Tibial artery (tissue), 4 donors: ENCODE data around the gene FBXO47.
"Not testable (repeated sequence)": the region's sequence is repeated elsewhere in the genome, so short reads cannot be mapped to it uniquely, and the experiment has no call there.

Experiments used
- DNase-seq, 2 donors: peaks; one replicate each; pipeline ENCODE4 v3.0.0-alpha.2; 2019
- H3K27ac ChIP-seq, 2 donors: fragments of 200-600 bp; sonication (generic) in 1 of 2; 1 replicate in 1 of 2; 2 replicates in 1 of 2; pipeline ENCODE4 v1.5.1; 2018 to 2019; ENCODE audit warnings: mild to moderate bottlenecking in 1 of 2
- H3K27me3 ChIP-seq, 2 donors: fragments of 200-600 bp; sonication (generic) in 1 of 2; one replicate each; pipeline versions ENCODE4 v1.5.1 to v1.6.0; 2016 to 2019
- H3K36me3 ChIP-seq, 3 donors: fragments of 200-600 bp; sonication (generic) in 2 of 3; one replicate each; pipeline ENCODE4 v1.5.1; 2016 to 2019; ENCODE audit warnings: mild to moderate bottlenecking in 2 of 3
- H3K4me1 ChIP-seq, 4 donors: fragments of 200-600 bp; sonication (generic) in 2 of 4; 1 replicate in 3 of 4; 2 replicates in 1 of 4; pipeline ENCODE4 v1.5.1; 2016 to 2019
- H3K4me3 ChIP-seq, 2 donors: fragments of 200-600 bp; sonication (generic) in 1 of 2; 1 replicate in 1 of 2; 2 replicates in 1 of 2; pipeline ENCODE4 v1.5.1; 2018 to 2019; ENCODE audit warnings: mild to moderate bottlenecking in 2 of 2
- H3K9me3 ChIP-seq, 3 donors: fragments of 200-600 bp; sonication (generic) in 1 of 3; one replicate each; pipeline ENCODE4 v1.5.1; 2016 to 2019
- CTCF ChIP-seq, 2 experiments: fragments of 200-600 bp in 1 of 2; fragments of 450-650 bp in 1 of 2; IDR thresholded peaks; one replicate each; pipeline ENCODE4 v1.5.1; 2017 to 2019; ENCODE audit warnings: antibody characterized with exemption in 2 of 2, mild to moderate bottlenecking in 1 of 2, moderate library complexity in 1 of 2
- intact Hi-C: fragments of 100-400 bp; cut with DNase I; formaldehyde crosslinking; loops from one replicate; pipeline ENCODE4 v1.15.0; 2023; ENCODE audit warnings: low total_unique reads

Gene FBXO47

GRCh38 chr17:38940404-38940803, 26.8 kb downstream of the FBXO47 start:
- intact Hi-C loops = no loop called here
- no peak overlapping the region for H3K27ac ChIP-seq
- H3K27me3 ChIP-seq = no peaks in the 10 kb centered on the region
- H3K4me1 ChIP-seq = peaks cover 0 to 30% (median 3%) of the 10 kb centered on the region in 4 donors
- TF ChIP-seq CTCF (IDR thresholded peaks at IDR 0.05) = no peak
- no peak overlapping the region for H3K4me3 ChIP-seq
- no peaks in the 10 kb centered on the region for H3K9me3 ChIP-seq
- H3K36me3 ChIP-seq = no peaks in the 10 kb centered on the region
- DNase-seq = no peak

GRCh38 chr17:38939987-38940386, 27.2 kb downstream of the FBXO47 start:
- no peak for TF ChIP-seq CTCF (IDR thresholded peaks at IDR 0.05)
- Histone ChIP-seq H3K27ac (no peak overlapping the region), H3K9me3 (no peaks in the 10 kb centered on the region), H3K36me3 (no peaks in the 10 kb centered on the region), H3K4me3 (no peak overlapping the region), H3K27me3 (no peaks in the 10 kb centered on the region), H3K4me1 (peaks cover 0 to 30% (median 3%) of the 10 kb centered on the region in 4 donors)
- intact Hi-C loops = no loop called here
- no peak for DNase-seq

GRCh38 chr17:38933962-38934361, 33.2 kb downstream of the FBXO47 start:
- H3K9me3 ChIP-seq, intact Hi-C loops, H3K36me3 ChIP-seq, DNase-seq, H3K27me3 ChIP-seq, H3K4me3 ChIP-seq: not testable (repeated sequence)
- H3K27ac ChIP-seq = peak overlapping the region; percentile 54 to 63
- H3K4me1 ChIP-seq = peaks cover 0 to 29% (median 2%) of the 10 kb centered on the region in 4 donors

DNA sequence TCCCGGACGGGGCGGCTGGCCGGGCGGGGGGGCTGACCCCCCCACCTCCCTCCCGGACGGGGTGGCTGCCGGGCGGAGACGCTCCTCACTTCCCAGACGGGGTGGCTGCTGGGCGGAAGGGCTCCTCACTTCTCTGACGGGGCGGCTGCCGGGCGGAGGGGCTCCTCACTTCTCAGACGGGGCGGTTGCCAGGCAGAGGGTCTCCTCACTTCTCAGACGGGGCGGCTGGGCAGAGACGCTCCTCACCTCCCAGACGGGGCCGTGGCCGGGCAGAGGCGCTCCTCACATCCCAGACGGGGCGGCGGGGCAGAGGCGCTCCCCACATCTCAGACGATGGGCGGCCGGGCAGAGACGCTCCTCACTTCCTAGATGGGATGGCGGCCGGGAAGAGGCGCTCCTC, 36.4 kb downstream of the FBXO47 start:
- H3K27ac ChIP-seq, H3K4me3 ChIP-seq, H3K36me3 ChIP-seq, intact Hi-C loops, H3K27me3 ChIP-seq, DNase-seq, H3K9me3 ChIP-seq: not testable (repeated sequence)
- peaks cover 0 to 28% (median 9%) of the 10 kb centered on the region in 4 donors for H3K4me1 ChIP-seq

- intact Hi-C loops = no loop called here
- Histone ChIP-seq H3K36me3 (no peaks in the 10 kb centered on the region), H3K4me3 (no peak overlapping the region), H3K27ac (peak overlapping the region; percentile 68 to 73), H3K4me1 (peaks cover 0 to 48% (median 34%) of the 10 kb centered on the region in 4 donors), H3K27me3 (no peaks in the 10 kb centered on the region), H3K9me3 (no peaks in the 10 kb centered on the region)
- peak in 1 of 2 donors; percentile 61 for DNase-seq
- TF ChIP-seq CTCF (IDR thresholded peaks at IDR 0.05) = no peak
Measured at GRCh38 chr17:38926293-38927070, 40.7 kb downstream of the FBXO47 start.

DNA sequence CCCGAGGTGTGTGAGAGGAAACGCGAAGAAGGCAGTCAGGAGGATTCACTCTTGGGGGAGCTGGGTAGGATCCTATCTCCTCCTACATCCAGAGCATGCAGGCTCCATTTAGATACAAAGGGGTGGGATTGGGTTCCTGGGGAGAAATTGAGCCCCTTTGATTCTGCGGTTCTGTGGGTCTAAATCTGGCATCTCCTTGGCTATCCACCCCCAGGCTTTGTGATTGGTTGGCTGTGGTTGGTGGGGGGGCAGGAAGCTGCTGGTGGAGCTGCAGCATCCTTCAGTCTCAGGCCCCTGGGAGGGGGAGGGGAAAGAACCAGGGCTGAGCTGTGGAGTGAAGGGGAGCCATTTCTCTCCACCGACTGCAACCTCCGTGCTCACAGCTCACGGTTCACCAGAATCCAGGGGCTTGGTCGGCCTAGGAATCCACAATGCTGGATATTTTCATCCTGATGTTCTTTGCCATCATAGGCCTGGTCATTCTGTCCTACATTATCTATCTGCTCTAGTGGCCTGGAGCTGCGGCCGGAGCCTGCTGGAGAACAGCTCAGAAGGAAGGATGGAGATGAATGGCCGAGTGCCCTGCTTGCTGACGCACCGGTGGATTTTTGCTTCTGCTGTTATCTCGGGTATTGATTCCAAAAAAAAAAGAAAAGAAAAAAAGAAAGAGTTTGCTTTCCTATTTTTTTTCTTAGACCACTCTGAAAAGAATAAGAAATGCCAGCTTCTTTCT, 41.8 kb downstream of the FBXO47 start, which contains the start of gene LASP1NB:
Gene LASP1NB, plus strand, starts transcription at position 352 of the 733 bp plus-strand sequence.
- H3K27ac ChIP-seq = peak within 1 kb of the TSS; percentile 68 to 73
- H3K27me3 ChIP-seq = no peaks in the 10 kb centered on the region
- H3K4me3 ChIP-seq = no peak within 1 kb of the TSS
- intact Hi-C loops = no loop called here
- peaks cover 0 to 3% (median 0%) of the 10 kb centered on the region in 3 donors for H3K36me3 ChIP-seq
- DNase-seq = peak in 1 of 2 donors; percentile 72
- H3K4me1 ChIP-seq = peaks cover 2 to 59% (median 44%) of the 10 kb centered on the region in 4 donors
- no peak for TF ChIP-seq CTCF (IDR thresholded peaks at IDR 0.05)
- H3K9me3 ChIP-seq = no peaks in the 10 kb centered on the region
